ENCODE data around the gene MAPK1IP1L.
"Not testable (repeated sequence)": the region's sequence is repeated elsewhere in the genome, so short reads cannot be mapped to it uniquely, and the experiment has no call there.

Gene MAPK1IP1L

DNA sequence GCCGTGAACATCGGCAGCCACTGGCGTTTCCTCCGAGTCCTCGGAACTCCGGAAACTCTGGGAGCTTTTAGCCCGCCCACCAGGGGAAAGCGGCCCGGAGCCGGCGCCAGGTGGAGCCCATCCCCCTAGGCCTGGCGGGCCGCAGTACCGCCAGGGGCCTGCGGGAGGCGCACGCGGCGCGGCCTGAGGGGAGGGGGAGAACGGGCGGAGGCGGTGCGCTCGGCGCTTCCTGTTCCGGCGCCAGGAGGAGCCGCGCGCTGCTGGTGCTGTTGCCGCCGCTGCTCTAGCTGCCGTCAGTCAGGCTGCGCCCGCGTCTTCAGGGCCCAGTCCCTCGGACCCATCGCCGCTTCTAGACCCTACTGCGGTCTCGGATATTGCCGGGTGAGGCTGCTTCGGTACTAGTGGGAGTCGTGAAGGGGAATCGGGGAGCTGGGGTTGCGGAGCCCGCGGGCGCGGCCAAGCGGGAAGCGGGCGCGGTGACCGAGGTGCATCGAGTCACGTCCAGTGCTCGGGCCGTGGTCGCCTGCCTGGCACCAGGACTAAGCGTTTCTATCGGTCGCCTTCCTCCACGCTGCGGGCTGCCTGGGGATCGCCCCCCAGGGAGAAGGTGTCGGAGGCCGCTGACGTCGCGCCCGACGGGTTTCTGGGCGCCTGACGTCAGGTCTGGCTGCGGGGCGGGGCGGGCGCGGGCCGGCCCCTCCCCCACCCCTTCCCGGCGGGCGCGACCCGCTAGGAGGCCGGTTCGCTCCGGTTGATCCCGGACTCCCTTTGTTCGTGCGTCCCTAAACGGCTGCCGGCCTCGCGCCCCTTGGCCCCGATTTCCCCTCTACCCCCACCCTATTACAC, at the start of gene MAPK1IP1L:
Gene MAPK1IP1L (plus strand): TSS at position 225 of the 846 bp plus-strand sequence. CDS start 10,037 bp downstream, outside the sequence.
- Mint-ChIP-seq H3K4me3 (peak within 1 kb of the TSS; percentile 89 to 91), H3K4me1 (peaks cover 16 to 32% of the 10 kb centered on the region in 2 donors), H3K27ac (peak within 1 kb of the TSS; percentile 99), H3K9me3 (no peaks in the 10 kb centered on the region), H3K36me3 (peaks cover 10 to 15% of the 10 kb centered on the region in 2 donors), H3K27me3 (no peaks in the 10 kb centered on the region)
- ATAC-seq (replicated peaks) (peak; percentile 89 to 93), DNase-seq (peak; percentile 89)

DNA sequence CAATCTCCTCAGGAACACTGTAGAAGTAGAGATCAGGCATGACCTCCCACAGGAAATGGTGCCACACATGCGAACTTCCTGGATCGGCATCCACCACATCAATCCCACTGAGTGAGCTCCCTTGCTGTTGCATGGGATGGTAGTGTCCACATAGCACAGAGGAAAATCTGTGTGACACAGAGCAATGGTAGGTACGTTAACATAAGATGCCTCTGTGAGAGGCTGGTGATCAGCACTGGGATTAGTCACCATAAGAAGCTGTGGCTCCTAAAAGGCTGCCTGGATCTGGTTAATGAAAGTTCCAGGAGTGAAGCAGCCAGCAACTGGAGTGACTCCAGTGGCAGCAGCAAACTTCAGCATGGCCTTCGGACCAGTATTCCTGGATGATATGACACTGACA, 46.4 kb upstream of the MAPK1IP1L start:
- Mint-ChIP-seq H3K9me3 (no peaks in the 10 kb centered on the region), H3K27ac (no peak overlapping the region), H3K36me3 (peaks cover 33 to 51% of the 10 kb centered on the region in 2 donors), H3K4me1 (no peaks in the 10 kb centered on the region), H3K27me3 (no peaks in the 10 kb centered on the region), H3K4me3 (no peak overlapping the region)
- DNase-seq (no peak), ATAC-seq (replicated peaks) (no peak)

DNA sequence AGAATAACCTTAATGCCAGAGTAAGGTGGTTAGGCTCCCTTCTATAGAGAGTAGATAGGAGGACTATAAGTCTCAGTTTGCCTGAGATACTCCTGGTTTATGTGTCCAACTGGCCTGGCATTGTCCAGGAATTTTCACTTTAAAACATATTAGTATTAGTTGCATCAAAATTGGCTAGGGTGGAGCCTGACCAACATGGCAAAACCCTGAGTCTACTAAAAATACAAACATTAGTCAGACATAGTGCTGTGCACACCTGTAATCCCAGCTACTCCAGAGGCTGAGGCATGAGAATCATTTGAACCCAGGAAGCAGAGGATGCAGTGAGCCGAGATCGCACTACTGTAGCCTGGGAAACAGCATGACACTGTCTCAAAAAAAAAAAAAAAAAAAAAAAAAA, 36.4 kb upstream of the MAPK1IP1L start:
- H3K4me3 Mint-ChIP-seq = no peak overlapping the region
- no peak for DNase-seq
- no peaks in the 10 kb centered on the region for H3K9me3 Mint-ChIP-seq
- no peaks in the 10 kb centered on the region for H3K27me3 Mint-ChIP-seq
- ATAC-seq (replicated peaks) = no peak
- H3K27ac Mint-ChIP-seq = no peak overlapping the region
- peaks cover 2 to 3% of the 10 kb centered on the region in 2 donors for H3K4me1 Mint-ChIP-seq
- peaks cover 28 to 30% of the 10 kb centered on the region in 2 donors for H3K36me3 Mint-ChIP-seq

DNA sequence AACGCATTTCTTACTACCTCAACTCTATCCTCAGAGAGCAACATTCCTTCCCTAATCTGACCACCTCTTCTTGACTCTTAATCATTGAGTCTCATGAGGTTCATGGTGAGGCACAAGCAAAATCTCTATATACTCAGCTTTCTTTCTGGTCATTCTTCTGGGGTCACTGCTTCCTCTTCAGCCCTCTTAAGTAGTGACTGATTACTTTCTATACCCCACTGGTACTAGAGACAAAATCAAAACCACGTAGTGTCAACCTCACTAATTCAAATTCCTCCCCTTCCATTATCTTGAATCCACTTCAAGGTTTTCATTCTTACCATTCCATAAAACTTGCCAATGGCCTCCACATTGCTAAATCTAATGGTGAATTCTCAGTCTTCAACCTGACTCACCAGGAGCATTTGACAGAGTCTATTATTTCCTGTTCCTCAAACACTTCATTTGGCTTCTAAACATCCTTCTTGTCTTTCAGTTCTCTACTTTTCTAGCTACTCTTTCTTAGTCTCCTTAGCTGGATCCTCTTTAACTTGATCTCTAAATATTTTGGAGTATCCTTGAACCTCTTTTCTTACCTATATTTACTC, 31.4 kb upstream of the MAPK1IP1L start:
- DNase-seq (no peak), ATAC-seq (replicated peaks) (peak; percentile 38 to 51)
- peaks cover 11 to 31% of the 10 kb centered on the region in 2 donors for H3K4me1 Mint-ChIP-seq
- H3K36me3 Mint-ChIP-seq = peaks cover 29 to 31% of the 10 kb centered on the region in 2 donors
- no peak overlapping the region for H3K27ac Mint-ChIP-seq
- H3K27me3 Mint-ChIP-seq = no peaks in the 10 kb centered on the region
- H3K4me3 Mint-ChIP-seq = no peak overlapping the region
- H3K9me3 Mint-ChIP-seq = no peaks in the 10 kb centered on the region

DNA sequence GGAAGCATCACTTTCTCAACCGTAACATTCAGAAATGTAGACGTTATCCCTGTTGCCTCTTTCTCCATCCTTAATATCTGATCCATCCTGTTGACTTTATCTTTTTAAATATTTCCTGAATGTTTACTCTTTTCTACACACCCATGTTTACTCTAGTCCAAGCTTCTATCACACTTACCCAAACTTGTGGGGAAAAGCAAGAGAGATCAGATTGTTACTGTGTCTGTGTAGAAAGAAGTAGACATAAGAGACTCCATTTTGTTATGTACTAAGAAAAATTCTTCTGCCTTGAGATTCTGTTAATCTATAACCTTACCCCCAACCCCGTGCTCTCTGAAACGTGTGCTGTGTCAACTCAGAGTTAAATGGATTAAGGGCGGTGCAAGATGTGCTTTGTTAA, 27.1 kb upstream of the MAPK1IP1L start:
- H3K36me3 Mint-ChIP-seq = peaks cover 20 to 32% of the 10 kb centered on the region in 2 donors

DNA sequence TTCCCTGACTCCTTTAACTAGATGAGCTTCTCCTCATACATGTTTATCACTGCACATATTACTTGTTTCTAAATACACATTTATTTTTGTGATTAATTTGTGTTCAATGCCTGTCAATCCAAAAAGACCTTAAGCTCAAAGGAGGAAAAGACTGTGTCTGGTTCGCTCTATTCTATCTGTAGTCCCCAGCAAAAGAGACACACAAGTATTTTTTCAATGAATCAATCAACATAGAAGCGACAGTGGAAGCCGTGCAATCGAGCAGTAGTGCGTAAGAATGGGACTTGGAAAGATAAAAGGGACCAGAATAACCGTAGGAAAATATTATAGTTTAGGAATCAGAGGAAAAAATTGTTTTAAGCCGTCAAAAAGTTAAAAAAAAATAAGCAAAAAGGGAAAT, 25.5 kb upstream of the MAPK1IP1L start:
- H3K27ac Mint-ChIP-seq = peak overlapping the region; percentile 99
- no peaks in the 10 kb centered on the region for H3K27me3 Mint-ChIP-seq
- peak overlapping the region; percentile 94 to 98 for H3K4me3 Mint-ChIP-seq
- no peak for ATAC-seq (replicated peaks)
- H3K9me3 Mint-ChIP-seq = no peaks in the 10 kb centered on the region
- no peak for DNase-seq
- peaks cover 15 to 25% of the 10 kb centered on the region in 2 donors for H3K36me3 Mint-ChIP-seq
- peaks cover 22 to 51% of the 10 kb centered on the region in 2 donors for H3K4me1 Mint-ChIP-seq

More for the DNA sequence above, 27.1 kb upstream of the MAPK1IP1L start:
- H3K27me3 Mint-ChIP-seq; H3K27ac Mint-ChIP-seq; H3K9me3 Mint-ChIP-seq; DNase-seq; ATAC-seq (replicated peaks); H3K4me3 Mint-ChIP-seq: not testable (repeated sequence)
- H3K4me1 Mint-ChIP-seq = peaks cover 24 to 57% of the 10 kb centered on the region in 2 donors

DNA sequence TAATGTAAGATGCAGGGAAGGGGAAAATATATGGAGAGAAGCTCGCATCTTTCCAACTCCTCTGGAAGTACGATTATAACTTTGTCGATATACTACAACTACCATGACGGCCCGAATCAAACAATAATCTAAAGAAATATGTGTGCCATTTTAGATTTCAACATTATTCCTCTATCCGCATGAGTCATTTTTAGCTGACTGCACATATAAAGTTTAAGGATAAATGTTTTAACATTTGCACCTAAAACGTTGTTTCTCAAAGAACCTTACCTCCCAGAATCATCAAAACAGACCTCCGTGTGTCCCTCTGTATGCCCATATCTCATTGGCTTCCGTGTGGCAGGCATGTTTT, 25.0 kb upstream of the MAPK1IP1L start:
- peak overlapping the region; percentile 99 for H3K27ac Mint-ChIP-seq
- DNase-seq = no peak
- H3K4me1 Mint-ChIP-seq = peaks cover 22 to 51% of the 10 kb centered on the region in 2 donors
- peaks cover 14 to 23% of the 10 kb centered on the region in 2 donors for H3K36me3 Mint-ChIP-seq
- peak overlapping the region; percentile 94 to 98 for H3K4me3 Mint-ChIP-seq
- H3K27me3 Mint-ChIP-seq = no peaks in the 10 kb centered on the region
- H3K9me3 Mint-ChIP-seq = no peaks in the 10 kb centered on the region
- ATAC-seq (replicated peaks) = no peak

DNA sequence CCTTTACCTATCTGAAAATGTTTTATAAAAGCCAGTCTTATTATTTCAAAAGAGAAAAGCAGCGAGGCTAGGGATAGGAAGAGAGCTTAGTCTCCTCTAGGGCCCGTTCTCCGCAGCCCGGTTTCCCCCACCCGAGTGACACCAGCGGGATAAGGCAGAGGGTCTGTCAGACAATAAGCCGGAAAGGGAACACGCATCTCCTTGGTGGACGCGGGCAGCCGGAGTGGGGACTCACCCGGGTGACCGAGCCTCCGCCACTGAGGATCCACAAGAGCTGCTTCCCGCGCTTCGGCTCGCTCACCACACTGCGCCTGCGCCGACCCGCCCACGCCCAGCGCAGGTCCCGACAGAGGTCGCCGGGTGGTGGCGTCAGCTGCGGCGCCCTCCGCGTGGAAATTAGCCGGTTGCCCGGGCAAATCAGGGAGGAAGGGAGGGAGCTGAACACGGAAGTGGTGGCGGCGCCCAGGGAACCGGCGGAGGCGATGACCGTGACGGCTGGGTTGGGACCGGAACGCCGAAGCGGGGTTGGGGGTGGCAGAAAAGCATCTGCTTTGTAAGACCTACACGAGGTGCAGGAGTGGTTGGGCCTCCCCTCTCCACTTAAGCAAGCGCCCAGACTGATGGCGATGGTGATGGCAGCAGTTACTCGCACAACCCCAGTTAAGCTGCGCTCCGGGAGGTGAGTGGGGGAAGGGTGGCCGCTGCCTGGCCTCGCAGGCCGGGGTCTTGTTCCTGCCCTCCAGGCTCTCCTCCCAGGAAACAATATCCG, 24.5 kb upstream of the MAPK1IP1L start, which contains the start of the genes SOCS4 and WDHD1:
Gene SOCS4 (plus strand): TSS at position 444 of the 769 bp plus-strand sequence. CDS start 15,806 bp downstream, outside the sequence.
Gene WDHD1 (minus strand): TSS at position 307 of the 769 bp plus-strand sequence. CDS start 312 bp downstream, outside the sequence.
- DNase-seq (peak; percentile 95), ATAC-seq (replicated peaks) (peak; percentile 93 to 95)
- Mint-ChIP-seq H3K9me3 (no peaks in the 10 kb centered on the region), H3K4me3 (peak within 1 kb of the TSS; percentile 94 to 98), H3K4me1 (peaks cover 23 to 48% of the 10 kb centered on the region in 2 donors), H3K36me3 (peaks cover 11 to 20% of the 10 kb centered on the region in 2 donors), H3K27ac (peak within 1 kb of the TSS; percentile 99), H3K27me3 (no peaks in the 10 kb centered on the region)

DNA sequence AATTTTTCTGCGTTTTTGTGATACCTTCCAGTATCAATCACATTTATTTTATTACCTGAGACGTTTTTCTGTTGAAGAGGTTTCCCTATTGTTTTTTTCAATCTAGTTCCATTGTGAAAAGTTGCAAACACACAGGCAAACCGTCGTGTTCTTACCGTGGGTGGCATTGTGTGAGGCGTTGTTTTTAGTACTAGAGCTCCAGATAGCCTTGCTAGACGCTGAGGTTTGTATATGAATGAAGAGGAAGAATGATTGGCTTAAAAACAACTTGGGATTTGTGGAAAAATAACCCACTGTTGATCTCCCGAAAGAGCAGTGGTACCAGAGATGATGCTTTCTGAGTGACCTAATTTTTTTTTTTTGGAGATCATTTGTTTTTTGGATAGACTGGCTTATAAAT, 23.4 kb upstream of the MAPK1IP1L start:
- Mint-ChIP-seq H3K36me3 (peaks cover 9 to 20% of the 10 kb centered on the region in 2 donors), H3K4me3 (peak overlapping the region; percentile 94 to 98), H3K27me3 (no peaks in the 10 kb centered on the region), H3K9me3 (no peaks in the 10 kb centered on the region), H3K4me1 (peaks cover 23 to 48% of the 10 kb centered on the region in 2 donors), H3K27ac (peak overlapping the region; percentile 99)
- ATAC-seq (replicated peaks) = no peak
- DNase-seq = no peak

DNA sequence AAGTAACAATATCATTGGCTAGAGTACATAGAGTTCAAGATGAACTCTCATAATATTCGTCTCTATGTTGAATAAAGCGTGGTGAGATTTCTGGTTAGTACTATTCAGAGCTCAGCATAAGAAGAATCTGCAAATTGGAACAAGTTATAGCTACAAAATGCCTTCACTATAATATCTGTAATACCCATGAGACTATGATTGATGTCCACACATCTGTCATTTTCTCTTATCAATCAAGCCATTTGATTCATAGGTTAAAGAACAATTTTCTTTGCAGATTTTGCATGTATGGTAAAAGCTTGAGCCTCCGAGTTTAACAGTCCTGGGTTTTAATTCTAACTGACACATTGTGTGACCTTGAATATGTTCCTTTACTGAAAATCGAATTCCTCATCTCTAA, 23.0 kb upstream of the MAPK1IP1L start:
- Mint-ChIP-seq H3K27ac (no peak overlapping the region), H3K4me1 (peaks cover 23 to 48% of the 10 kb centered on the region in 2 donors), H3K9me3 (no peaks in the 10 kb centered on the region), H3K36me3 (peaks cover 8 to 19% of the 10 kb centered on the region in 2 donors), H3K27me3 (no peaks in the 10 kb centered on the region), H3K4me3 (peak overlapping the region; percentile 94 to 98)
- DNase-seq (no peak), ATAC-seq (replicated peaks) (no peak)

DNA sequence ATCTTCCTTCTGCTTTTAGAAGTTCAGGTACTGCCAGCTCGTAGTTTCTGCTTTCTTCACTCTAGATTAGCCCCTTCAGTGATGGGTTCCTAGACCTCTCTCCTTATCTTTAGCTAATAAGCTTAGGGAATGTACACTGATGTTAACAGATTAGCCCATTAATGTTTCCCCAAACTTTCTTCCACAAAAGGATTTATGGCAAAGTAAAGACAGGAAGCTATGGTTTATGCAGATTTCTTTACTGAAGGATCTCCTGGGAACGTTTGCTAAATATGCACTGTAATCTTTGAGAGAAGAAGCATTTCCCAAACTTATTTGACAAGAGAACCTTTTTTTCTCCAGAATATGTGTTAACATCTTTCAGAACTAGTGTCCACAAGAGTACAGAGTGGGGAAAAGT, 20.3 kb upstream of the MAPK1IP1L start:
- DNase-seq = no peak
- no peak for ATAC-seq (replicated peaks)
- Mint-ChIP-seq H3K27ac (no peak overlapping the region), H3K27me3 (no peaks in the 10 kb centered on the region), H3K36me3 (peaks cover 18 to 19% of the 10 kb centered on the region in 2 donors), H3K9me3 (no peaks in the 10 kb centered on the region), H3K4me1 (peaks cover 12 to 29% of the 10 kb centered on the region in 2 donors), H3K4me3 (no peak overlapping the region)

DNA sequence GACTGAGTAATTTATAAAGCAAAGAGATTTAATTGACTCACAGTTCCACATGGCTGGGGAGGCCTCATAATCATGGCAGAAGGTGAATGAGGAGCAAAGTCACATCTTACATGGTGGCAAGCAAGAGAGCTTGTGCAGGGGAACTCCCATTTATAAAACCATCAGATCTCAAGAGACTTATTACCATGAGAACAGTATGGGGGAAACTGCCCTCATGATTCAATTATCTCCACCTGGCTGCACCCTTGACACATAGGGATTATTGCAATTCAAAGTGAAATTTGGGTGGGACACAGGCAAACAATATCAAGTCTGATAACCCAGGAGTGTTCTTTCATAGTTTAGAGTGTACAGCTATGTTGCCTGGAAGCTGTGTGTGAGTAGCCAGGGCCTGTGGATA, 13.5 kb upstream of the MAPK1IP1L start:
- H3K27ac Mint-ChIP-seq = peak overlapping the region; percentile 73

DNA sequence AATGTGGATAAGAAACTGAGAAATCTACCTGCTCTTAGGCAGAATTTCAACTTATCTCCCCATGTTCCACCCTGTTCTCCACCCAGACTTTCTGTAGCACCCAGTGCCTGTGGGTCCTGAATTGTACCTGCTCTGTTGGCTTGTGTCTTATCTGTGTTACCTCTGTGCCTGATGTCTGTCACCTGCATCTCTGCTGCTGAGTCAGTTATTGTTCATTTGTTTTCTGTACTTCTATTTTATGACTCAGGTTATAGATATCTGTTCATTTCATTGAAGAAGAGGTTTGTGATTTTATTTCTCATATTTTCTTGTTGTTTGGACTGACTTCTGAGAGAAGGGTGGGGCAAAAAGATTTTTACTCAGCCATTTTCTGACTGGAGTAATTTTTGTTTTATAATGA, 12.7 kb upstream of the MAPK1IP1L start:
- H3K4me3 Mint-ChIP-seq = no peak overlapping the region
- no peaks in the 10 kb centered on the region for H3K9me3 Mint-ChIP-seq
- H3K36me3 Mint-ChIP-seq = peaks cover 47 to 53% of the 10 kb centered on the region in 2 donors
- no peaks in the 10 kb centered on the region for H3K27me3 Mint-ChIP-seq
- DNase-seq (no peak), ATAC-seq (replicated peaks) (no peak)
- H3K4me1 Mint-ChIP-seq = peaks cover 2 to 5% of the 10 kb centered on the region in 2 donors
- no peak overlapping the region for H3K27ac Mint-ChIP-seq

More for the DNA sequence above, 13.5 kb upstream of the MAPK1IP1L start:
- H3K27me3 Mint-ChIP-seq; H3K4me3 Mint-ChIP-seq; H3K4me1 Mint-ChIP-seq; DNase-seq; H3K9me3 Mint-ChIP-seq; ATAC-seq (replicated peaks): not testable (repeated sequence)
- peaks cover 43 to 49% of the 10 kb centered on the region in 2 donors for H3K36me3 Mint-ChIP-seq

DNA sequence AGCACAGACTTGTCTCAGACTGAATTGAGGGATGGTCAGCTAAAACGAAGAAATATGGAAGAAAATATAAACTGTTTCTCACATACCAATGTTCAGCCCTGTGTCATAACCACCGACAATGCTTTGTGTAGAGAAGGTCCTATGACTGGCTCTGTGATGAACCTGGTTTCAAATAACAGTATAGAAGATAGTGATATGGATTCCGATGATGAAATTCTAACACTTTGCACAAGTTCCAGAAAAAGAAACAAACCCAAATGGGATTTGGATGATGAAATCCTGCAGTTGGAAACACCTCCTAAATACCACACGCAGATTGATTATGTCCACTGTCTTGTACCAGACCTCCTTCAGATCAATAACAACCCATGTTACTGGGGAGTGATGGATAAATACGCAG, 7.9 kb upstream of the MAPK1IP1L start:
- H3K4me1 Mint-ChIP-seq = peaks cover 4 to 5% of the 10 kb centered on the region in 2 donors
- H3K4me3 Mint-ChIP-seq = no peak overlapping the region
- H3K36me3 Mint-ChIP-seq = peaks cover 22 to 28% of the 10 kb centered on the region in 2 donors
- H3K27me3 Mint-ChIP-seq = no peaks in the 10 kb centered on the region
- no peak for ATAC-seq (replicated peaks)
- no peaks in the 10 kb centered on the region for H3K9me3 Mint-ChIP-seq
- DNase-seq = no peak
- H3K27ac Mint-ChIP-seq = no peak overlapping the region
